IPS DF 19.7 (cell line): ENCODE data around the gene PCDHGB7.
"Not testable (repeated sequence)": the region's sequence is repeated elsewhere in the genome, so short reads cannot be mapped to it uniquely, and the experiment has no call there.

Source experiments
- DNase-seq: peaks from one replicate; pipeline ENCODE4 v3.0.0-alpha.2; 2013; ENCODE audit warnings: low read depth, low spot score

Gene PCDHGB7

GRCh38 chr5:141430332-141431113 is 13.0 kb downstream of the PCDHGB7 start, which contains the start of gene PCDHGA12:
Gene PCDHGA12 (plus strand): TSS chr5:141430507. CDS start chr5:141430760, 253 bp downstream.
- DNase-seq = no peak

DNA sequence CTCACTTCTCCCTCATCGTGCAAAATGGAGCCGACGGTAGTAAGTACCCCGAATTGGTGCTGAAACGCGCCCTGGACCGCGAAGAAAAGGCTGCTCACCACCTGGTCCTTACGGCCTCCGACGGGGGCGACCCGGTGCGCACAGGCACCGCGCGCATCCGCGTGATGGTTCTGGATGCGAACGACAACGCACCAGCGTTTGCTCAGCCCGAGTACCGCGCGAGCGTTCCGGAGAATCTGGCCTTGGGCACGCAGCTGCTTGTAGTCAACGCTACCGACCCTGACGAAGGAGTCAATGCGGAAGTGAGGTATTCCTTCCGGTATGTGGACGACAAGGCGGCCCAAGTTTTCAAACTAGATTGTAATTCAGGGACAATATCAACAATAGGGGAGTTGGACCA is 13.8 kb downstream of the PCDHGB7 start:
- no peak for DNase-seq

GRCh38 chr5:141432308-141432707 is 14.8 kb downstream of the PCDHGB7 start:
- not testable (repeated sequence) for DNase-seq

DNA sequence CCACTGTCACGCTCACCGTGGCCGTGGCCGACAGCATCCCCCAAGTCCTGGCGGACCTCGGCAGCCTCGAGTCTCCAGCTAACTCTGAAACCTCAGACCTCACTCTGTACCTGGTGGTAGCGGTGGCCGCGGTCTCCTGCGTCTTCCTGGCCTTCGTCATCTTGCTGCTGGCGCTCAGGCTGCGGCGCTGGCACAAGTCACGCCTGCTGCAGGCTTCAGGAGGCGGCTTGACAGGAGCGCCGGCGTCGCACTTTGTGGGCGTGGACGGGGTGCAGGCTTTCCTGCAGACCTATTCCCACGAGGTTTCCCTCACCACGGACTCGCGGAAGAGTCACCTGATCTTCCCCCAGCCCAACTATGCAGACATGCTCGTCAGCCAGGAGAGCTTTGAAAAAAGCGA is 15.2 kb downstream of the PCDHGB7 start:
- not testable (repeated sequence) for DNase-seq

DNA sequence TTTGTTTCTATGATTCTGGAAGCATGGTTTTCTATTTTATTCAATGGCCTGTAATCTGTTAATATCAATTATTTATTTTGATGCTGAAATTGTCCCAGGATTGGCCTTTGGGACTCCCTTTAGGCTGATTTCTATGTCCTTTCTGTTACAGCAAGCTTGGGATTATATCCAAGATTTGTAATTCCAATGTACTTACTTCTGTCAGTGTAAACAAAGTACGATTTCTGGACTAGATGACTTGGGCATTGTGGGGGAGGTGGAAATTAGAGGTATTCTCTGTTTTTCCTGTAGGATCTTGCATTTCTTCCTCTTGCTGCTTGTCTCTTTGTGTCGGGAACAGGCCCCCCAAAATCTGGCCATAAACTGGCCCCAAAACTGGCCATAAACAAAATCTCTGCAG is 16.5 kb downstream of the PCDHGB7 start:
- DNase-seq = no peak

DNA sequence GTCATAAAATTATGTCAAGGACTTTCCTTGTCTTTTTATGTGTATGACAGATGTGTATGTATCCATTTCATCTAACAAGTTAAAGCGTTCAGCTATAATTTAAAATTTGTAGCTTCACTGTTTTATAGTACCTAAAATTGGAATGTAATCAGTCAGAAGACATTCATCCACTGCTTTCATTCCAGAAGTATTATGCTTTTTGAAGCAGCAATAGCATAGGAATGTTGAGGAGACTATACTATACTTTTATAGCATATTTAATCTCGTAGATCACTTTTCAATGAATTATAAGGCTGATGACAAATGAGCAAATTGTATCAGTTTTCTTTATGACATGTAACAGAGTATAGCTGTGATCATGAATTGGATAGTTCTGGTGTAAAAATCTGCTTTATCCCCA is 19.7 kb downstream of the PCDHGB7 start:
- DNase-seq = no peak

GRCh38 chr5:141439411-141440141 is 22.1 kb downstream of the PCDHGB7 start:
- no peak for DNase-seq

GRCh38 chr5:141440341-141440740 is 22.9 kb downstream of the PCDHGB7 start:
- DNase-seq = no peak

GRCh38 chr5:141441571-141442170 is 24.2 kb downstream of the PCDHGB7 start:
- DNase-seq = no peak

- DNase-seq = no peak
Measured at GRCh38 chr5:141465351-141465750, 47.9 kb downstream of the PCDHGB7 start.
